GM12892 (cell line): ENCODE results near the gene PRR23E.

Experiments used
- POLR2A ChIP-seq: IDR thresholded peaks from 2 replicates; pipeline ENCODE4 v1.6.1; 2011; ENCODE audit warnings: low read depth, low read length, control low read depth
- POLR2AphosphoS5 ChIP-seq: IDR thresholded peaks from 2 replicates; pipeline ENCODE4 v1.6.1; 2011; ENCODE audit warnings: low read depth, low read length, control low read depth
- TAF1 ChIP-seq: IDR thresholded peaks from 2 replicates; pipeline ENCODE4 v1.6.1; 2011; ENCODE audit warnings: low read depth, mild to moderate bottlenecking, control low read depth, low read length, borderline replicate concordance

- TF ChIP-seq POLR2AphosphoS5 (no peak), POLR2A (no peak), TAF1 (no peak)
Observed at GRCh38 chr3:127222664-127223063, 29.7 kb downstream of the PRR23E start.
